Mucosa of descending colon (tissue), 3 donors: ENCODE results near the gene IGLON5. TPM values are rescaled to one million over a fixed set of nuclear protein-coding genes. Genes with fewer than 3 reads are reported as not detected.

Experiments used
- ATAC-seq: fragments of 200-7000 bp; cut with Tn5 transposase; one replicate; pipeline ENCODE4 v1.9.1; 2020; ENCODE audit warnings: mild to moderate bottlenecking, moderate library complexity
- DNase-seq, 3 donors: peaks; one replicate each; pipeline ENCODE4 v3.0.0-alpha.2; 2020
- H3K36me3 ChIP-seq: fragments of 200-600 bp; one replicate; pipeline ENCODE4 v1.8.0; 2021; ENCODE audit warnings: low read depth, mild to moderate bottlenecking
- H3K4me1 ChIP-seq: fragments of 200-600 bp; one replicate; pipeline ENCODE4 v1.8.0; 2021; ENCODE audit warnings: low read depth, mild to moderate bottlenecking
- H3K4me3 ChIP-seq: fragments of 200-600 bp; one replicate; pipeline ENCODE4 v1.8.0; 2021; ENCODE audit warnings: mild to moderate bottlenecking
- H3K9me3 ChIP-seq: fragments of 200-600 bp; one replicate; pipeline ENCODE4 v1.8.0; 2021; ENCODE audit warnings: mild to moderate bottlenecking
- intact Hi-C, 2 donors: fragments of 100-400 bp; cut with DNase I in 1 of 2; cut with micrococcal nuclease in 1 of 2; formaldehyde crosslinking; loops; one replicate each; pipeline versions ENCODE4 v1.11.0 to v1.11.1; 2022; cut with DNase I, micrococcal nuclease
- total RNA-seq, 3 donors: library from RNA; stranded (reverse); fragmentation: NEBNext Ultra II Directional in 2 of 3; extraction: Animal tissue kit (Norgen Biotek cat#: 25700) in 2 of 3; gene quantifications; one replicate each; pipeline versions ENCODE4 v1.2.1 to v1.2.4, GENCODE V29; 2021 to 2023
- TF ChIP-seq, protein P1 (sequence below): fragments of 200-600 bp; IDR thresholded peaks from one replicate; pipeline ENCODE4 v1.8.0; 2022; ENCODE audit warnings: antibody characterized with exemption, mild to moderate bottlenecking
- donor health status: DM: no; HTN: no; CAD: no; lungs with moderate emphysema.
- donor health status: DM: no; HTN: no; CAD: no.
- donor health status: DM: no; HTN: yes; CAD: no.

IGLON5 gene
- total RNA-seq, 3 donors from 2014 or later, result 0.44 TPM; not detected in 2

DNA sequence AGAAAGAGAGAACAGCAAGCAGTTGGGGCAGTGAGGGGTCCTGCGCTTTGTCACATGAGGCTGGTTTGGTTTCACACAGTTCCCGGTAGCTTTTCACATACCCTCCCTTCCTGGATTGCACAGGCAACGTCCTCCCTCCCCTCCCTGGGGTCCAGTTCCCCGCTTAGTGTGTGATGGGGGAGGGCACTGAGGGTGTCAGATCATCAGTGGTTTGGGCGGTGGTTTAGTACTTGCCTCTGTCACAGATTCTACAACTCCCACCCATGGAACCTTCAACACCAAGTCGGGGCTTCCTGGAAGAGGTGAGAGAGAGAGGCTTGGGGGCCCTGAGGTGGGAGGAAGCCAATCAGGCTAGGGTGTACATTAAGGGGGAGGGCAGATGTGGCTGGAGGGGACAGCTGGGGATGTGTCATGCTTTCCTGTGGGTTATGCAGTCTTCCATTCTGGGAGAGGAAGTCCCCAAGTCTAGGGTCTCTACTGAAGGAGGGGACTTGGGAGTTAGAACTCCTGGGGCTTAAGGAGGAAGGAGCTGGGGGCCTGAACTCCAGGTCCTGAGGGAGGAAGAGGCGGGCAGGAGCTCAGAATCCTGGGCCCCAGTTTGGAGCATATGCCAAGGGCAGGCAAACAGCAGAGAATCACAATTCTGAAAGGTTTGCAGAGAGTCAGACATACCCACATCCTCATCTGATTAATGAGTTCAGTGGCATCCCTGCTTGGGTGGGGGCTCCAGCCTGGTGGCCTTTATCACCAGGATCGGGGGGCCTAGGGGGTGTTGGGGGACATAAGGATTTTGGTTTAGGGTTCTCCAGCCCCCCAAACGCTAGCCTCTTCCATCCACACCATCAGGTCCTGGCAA lies 61.4 kb downstream of the IGLON5 start, which contains the start of gene NKG7:
Gene NKG7 (minus strand): TSS at position 6 of the 856 bp plus-strand sequence. CDS start 119 bp downstream, outside the sequence.
- peak; percentile 48 for ATAC-seq

GRCh38 chr19:51375504-51376221 lies 64.2 kb downstream of the IGLON5 start:
- no peak for ATAC-seq
- Histone ChIP-seq H3K9me3 (no peaks in the 10 kb centered on the region), H3K36me3 (no peaks in the 10 kb centered on the region), H3K4me3 (no peak overlapping the region), H3K4me1 (no peaks in the 10 kb centered on the region)
- intact Hi-C loops, result no loop called here
- no peak for DNase-seq
- TF ChIP-seq, protein P1, sequence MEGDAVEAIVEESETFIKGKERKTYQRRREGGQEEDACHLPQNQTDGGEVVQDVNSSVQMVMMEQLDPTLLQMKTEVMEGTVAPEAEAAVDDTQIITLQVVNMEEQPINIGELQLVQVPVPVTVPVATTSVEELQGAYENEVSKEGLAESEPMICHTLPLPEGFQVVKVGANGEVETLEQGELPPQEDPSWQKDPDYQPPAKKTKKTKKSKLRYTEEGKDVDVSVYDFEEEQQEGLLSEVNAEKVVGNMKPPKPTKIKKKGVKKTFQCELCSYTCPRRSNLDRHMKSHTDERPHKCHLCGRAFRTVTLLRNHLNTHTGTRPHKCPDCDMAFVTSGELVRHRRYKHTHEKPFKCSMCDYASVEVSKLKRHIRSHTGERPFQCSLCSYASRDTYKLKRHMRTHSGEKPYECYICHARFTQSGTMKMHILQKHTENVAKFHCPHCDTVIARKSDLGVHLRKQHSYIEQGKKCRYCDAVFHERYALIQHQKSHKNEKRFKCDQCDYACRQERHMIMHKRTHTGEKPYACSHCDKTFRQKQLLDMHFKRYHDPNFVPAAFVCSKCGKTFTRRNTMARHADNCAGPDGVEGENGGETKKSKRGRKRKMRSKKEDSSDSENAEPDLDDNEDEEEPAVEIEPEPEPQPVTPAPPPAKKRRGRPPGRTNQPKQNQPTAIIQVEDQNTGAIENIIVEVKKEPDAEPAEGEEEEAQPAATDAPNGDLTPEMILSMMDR, result no peak

More for the DNA sequence above, 61.4 kb downstream of the IGLON5 start, which contains the start of gene NKG7:
- no peaks in the 10 kb centered on the region for H3K36me3 ChIP-seq
- TF ChIP-seq, protein P1, result no peak
- peak; percentile 38 to 46 (median 41) for DNase-seq
- H3K4me1 ChIP-seq, result peaks cover 6% of the 10 kb centered on the region
- intact Hi-C loops, result no loop called here
- H3K9me3 ChIP-seq, result no peaks in the 10 kb centered on the region
- H3K4me3 ChIP-seq, result no peak within 1 kb of the TSS

GRCh38 chr19:51377422-51377821 lies 66.0 kb downstream of the IGLON5 start:
- Histone ChIP-seq H3K36me3 (no peaks in the 10 kb centered on the region), H3K4me3 (no peak overlapping the region), H3K4me1 (no peaks in the 10 kb centered on the region), H3K9me3 (peaks cover 2% of the 10 kb centered on the region)
- TF ChIP-seq, protein P1, result no peak
- ATAC-seq, result no peak
- intact Hi-C loops, result no loop called here
- no peak for DNase-seq

DNA sequence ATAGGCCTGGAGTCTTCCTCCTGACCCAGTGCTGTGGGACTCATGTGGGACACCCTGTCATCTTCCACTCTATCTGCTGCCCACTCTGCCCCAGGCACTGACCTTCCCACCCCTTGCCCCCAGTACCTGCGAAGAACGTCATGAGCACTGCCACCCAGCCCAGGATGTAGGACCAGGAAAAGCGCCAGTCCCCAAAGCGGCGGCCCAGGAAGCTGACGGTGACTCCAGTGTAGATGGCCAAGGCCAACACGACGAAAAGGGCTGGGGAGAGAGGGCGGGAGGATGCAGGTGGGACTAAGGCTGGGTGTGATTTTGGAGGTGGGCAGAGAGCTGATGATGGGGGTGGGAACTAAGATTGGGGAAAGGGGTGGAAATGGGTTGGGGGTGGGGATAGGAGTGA lies 68.9 kb downstream of the IGLON5 start:
- Histone ChIP-seq H3K9me3 (peaks cover 2% of the 10 kb centered on the region), H3K4me3 (no peak overlapping the region), H3K36me3 (no peaks in the 10 kb centered on the region), H3K4me1 (no peaks in the 10 kb centered on the region)
- ATAC-seq (no peak), DNase-seq (no peak)
- intact Hi-C loops, result no loop called here
- TF ChIP-seq, protein P1, result no peak

Other genes with a start within 250 kb of the IGLON5 start
- 1 to 10 TPM in 1 of 3 donors, under 1 TPM in 2; 0.22 to 2.7 (median 0.84) TPM for gene KLK13, start 246.6 kb upstream of the IGLON5 start, total RNA-seq
- under 1 TPM in 1 of 3 donors, not detected in 2; 0.41 TPM for gene KLK14, start 228.8 kb upstream of the IGLON5 start, total RNA-seq
- 1 to 10 TPM; 4.3 to 8.1 (median 4.8) TPM for gene CTU1, start 203.2 kb upstream of the IGLON5 start, total RNA-seq
- gene SIGLEC9, start 186.7 kb upstream of the IGLON5 start, total RNA-seq, result 1 to 10 TPM; 1.4 to 3.8 (median 3.2) TPM
- gene SIGLEC7, start 169.3 kb upstream of the IGLON5 start, total RNA-seq, result 1 to 10 TPM; 1.2 to 2.5 (median 1.4) TPM
- gene CD33, start 86.6 kb upstream of the IGLON5 start, total RNA-seq, result 1 to 10 TPM; 1.0 to 6.9 (median 6.9) TPM
- gene SIGLECL1, start 60.6 kb upstream of the IGLON5 start, total RNA-seq, result not detected
- gene VSIG10L, start 30.5 kb downstream of the IGLON5 start, total RNA-seq, result 1 to 10 TPM in 2 of 3 donors, under 1 TPM in 1; 0.69 to 3.8 (median 1.6) TPM
- 100 to 1,000 TPM; 113 to 154 (median 130) TPM for gene ETFB, start 54.7 kb downstream of the IGLON5 start, total RNA-seq
- gene CLDND2, start 57.4 kb downstream of the IGLON5 start, total RNA-seq, result 1 to 10 TPM; 1.3 to 2.1 (median 1.3) TPM
- 1 to 10 TPM; 4.3 to 5.9 (median 4.4) TPM for gene NKG7, start 61.0 kb downstream of the IGLON5 start, total RNA-seq
- not detected for gene LIM2, start 76.3 kb downstream of the IGLON5 start, total RNA-seq
- not detected for gene C19orf84, start 78.9 kb downstream of the IGLON5 start, total RNA-seq
- gene SIGLEC10, start 106.0 kb downstream of the IGLON5 start, total RNA-seq, result 10 to 100 TPM in 1 of 3 donors, 1 to 10 TPM in 2; 1.3 to 10.8 (median 3.8) TPM
- gene SIGLEC8, start 146.8 kb downstream of the IGLON5 start, total RNA-seq, result 1 to 10 TPM in 2 of 3 donors, under 1 TPM in 1; 0.46 to 2.0 (median 1.5) TPM
- under 1 TPM in 1 of 3 donors, not detected in 2; 0.58 TPM for gene CEACAM18, start 166.9 kb downstream of the IGLON5 start, total RNA-seq
- 1 to 10 TPM in 1 of 3 donors, under 1 TPM in 1, not detected in 1; 0.22 to 1.5 TPM for gene SIGLEC12, start 190.2 kb downstream of the IGLON5 start, total RNA-seq
- gene SIGLEC6, start 220.0 kb downstream of the IGLON5 start, total RNA-seq, result 1 to 10 TPM in 2 of 3 donors, under 1 TPM in 1; 0.75 to 3.6 (median 2.8) TPM